ENCODE data around the gene INO80C.
"Not testable (repeated sequence)": the region's sequence is repeated elsewhere in the genome, so short reads cannot be mapped to it uniquely, and the experiment has no call there.

Gene INO80C

GRCh38 chr18:35460736-35461161 is 37.0 kb downstream of the INO80C start:
- no peak for DNase-seq (ENCODE audit: low spot score)

- no peak for DNase-seq (ENCODE audit: low spot score)
These were observed 37.8 kb downstream of the INO80C start for GRCh38 chr18:35459997-35460396.

DNA sequence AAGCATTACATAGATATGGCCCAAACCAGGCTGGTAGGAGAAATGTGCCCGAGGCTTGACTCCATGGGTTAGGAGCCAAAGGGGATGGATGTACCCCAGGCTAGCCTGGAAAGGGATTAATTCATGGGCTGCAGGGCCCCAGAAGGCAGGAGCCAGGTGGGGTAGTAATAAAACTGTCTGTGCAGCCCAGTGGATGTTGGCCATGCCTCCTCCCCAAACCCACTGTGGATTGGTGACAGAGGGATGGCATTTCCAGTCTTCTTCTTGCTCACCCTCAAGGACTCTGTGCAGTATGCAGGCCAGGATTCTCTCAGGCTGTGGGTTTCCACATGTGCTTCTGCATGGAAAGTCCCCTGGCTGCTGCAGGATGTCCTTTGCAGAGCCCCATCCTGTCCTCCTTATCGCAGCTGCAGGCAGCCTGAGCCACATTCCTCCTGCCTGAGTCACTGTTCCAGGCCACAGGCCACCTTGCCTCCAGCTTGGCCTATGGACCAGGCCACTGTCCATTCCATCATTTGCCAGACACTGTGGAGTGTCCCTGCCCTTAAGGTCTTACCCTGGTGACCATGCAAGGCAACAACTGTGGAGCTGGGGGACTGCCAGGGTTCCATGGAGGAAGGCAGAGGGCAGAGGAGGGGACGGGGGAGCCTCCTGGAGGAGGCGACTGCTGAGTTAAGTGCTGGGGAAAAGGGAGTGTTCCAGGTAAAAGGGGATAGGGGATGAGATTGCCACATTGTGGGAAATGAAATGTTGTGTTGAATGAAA is 38.9 kb downstream of the INO80C start:
- DNase-seq (ENCODE audit: low spot score), result no peak

GRCh38 chr18:35458271-35458670 is 39.5 kb downstream of the INO80C start:
- no peak for DNase-seq (ENCODE audit: low spot score)

DNA sequence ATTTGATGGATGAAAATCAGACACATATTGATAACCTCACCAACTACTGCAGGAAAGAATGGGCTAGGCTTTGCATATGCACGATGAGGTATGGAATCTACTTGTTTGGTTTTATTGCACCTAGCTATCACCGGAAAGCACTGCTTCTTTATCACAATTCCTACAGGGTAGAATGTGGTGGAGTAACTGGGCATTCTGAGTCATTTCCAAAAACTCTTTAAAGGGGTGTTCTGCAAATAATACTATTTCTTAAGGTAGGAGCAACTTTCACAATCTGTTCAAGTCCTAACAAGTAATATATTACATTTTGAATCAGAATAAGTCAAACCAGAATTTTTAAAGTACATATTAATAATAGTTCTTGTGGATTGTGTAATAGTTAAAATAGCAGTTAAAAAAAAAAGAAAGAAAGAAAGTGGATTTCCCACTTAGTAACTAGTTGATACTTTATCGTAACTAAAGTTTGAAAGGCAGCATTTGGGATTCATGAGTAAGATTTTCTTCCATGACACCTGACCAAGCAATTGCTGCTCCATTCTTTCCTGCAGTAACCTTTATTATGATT is 40.5 kb downstream of the INO80C start:
- DNase-seq (ENCODE audit: low spot score), result no peak

DNA sequence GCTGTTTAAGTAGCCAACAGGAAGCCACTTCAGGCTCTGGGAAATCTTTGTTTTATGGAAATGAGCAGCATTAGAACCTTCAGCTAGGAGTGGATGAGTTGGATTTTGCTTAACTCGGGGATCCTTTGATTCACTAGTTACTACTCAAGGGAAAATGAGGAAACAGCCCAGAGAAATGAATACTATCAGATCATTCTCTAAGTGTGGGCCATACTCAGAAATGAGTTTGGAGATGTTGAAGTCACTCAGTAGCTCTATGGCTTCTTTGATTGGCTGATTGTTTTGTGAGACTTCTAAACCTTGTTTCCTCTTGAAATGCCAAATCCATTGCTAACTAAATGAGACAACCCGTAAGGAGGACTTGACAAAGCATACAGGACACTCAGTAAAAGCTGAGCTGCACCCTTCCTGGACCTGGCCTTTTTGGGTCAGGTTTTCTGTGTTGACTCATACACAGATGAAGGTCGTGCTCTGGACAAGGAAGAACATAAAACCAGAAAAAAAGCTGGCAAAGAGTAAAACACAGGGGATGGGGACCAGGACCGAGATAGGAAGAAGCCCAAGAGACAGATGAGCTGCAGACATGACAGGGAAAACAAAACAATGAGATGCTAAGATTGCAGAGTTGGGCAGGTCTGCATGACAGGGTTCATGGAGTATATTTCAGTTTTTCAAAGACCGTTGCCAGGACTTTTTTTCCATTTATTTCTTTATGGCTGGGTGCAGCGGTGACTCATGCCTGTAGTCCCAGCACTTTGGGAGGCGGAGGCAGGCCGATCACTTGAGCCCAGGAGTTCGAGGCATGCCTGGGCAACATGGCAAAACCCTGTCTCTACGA is 41.6 kb downstream of the INO80C start:
- DNase-seq (ENCODE audit: low spot score), result no peak

DNA sequence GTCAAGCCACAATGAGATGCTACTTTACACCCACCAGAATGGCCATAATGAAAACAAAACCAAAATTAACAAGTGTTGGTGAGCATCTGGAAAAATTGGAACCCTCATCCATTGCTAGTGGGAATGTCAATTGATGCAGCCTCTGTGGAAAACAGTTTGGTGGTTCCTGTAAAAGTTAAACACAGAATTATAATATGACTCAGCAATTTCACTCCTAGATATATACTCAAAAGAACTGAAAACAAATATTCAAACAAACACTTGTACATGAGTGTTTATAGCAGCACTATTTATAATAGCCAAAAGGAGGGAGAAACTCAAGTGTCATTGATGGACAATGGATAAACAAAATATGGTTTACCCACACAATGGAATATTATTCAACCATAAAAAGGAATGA is 43.0 kb downstream of the INO80C start:
- DNase-seq (ENCODE audit: low spot score), result no peak

DNA sequence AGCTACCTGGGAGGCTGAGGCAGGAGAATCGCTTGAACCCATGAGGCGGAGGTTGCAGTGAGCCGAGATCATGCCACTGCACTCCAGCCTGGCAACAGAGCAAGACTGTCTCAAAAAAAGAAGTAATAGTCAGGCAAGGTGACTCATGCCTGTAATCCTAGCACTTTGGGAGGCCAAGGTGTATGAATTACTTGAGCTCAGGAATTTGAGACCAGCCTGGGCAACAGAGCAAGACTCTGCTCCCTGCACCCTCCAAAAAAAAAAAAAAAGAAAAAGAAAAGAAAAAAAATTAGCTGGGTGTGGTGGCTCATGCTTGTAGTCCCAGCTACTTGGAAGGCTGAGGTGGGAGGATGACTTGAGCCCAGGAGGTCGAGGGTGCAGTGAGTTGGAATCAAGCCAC is 44.7 kb downstream of the INO80C start:
- not testable (repeated sequence) for DNase-seq (ENCODE audit: low spot score)

- no peak for DNase-seq (ENCODE audit: low spot score)
These were observed 45.8 kb downstream of the INO80C start for GRCh38 chr18:35451916-35452315.

GRCh38 chr18:35451032-35451431 is 46.7 kb downstream of the INO80C start:
- DNase-seq (ENCODE audit: low spot score), result no peak

DNA sequence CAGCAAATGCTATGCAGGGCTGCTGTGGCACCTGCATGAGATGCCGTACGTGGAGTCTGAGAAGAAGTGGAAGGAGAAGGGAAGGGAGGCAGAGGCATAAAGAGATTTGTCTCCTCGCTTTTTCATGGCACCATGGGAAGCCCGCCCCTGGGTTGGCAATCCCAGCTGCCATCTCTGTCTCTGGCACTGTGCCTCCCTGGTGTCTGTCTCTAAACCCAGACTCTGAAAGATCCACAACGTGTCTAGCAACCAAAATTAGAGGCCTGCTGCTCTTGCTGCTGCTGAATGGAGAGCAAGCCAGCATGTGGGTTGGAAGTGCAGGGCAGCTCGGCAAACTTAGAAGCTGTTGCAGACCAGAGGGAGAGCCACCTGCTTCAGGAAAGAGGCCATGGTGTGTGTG is 53.1 kb downstream of the INO80C start:
- DNase-seq (ENCODE audit: low spot score), result peak; percentile 12

DNA sequence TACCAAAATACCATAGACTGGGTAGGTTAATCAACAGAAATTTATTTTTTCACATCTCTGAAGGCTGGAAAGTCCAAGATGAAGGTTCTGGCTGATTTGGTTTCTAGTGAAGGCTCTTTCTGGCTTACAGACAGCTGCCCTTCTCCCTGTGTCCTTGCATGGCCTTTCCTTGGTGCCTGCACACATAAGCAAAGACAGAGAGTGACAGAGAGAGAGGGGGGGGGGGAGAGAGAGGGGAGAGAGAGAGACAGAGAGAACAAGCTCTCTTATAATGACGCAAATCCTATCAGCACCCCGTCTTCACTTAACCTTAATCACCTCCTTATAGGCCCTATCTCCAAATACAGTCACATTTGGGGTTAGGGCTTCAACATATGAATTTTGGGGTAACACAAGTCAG is 53.9 kb downstream of the INO80C start:
- no peak for DNase-seq (ENCODE audit: low spot score)

DNA sequence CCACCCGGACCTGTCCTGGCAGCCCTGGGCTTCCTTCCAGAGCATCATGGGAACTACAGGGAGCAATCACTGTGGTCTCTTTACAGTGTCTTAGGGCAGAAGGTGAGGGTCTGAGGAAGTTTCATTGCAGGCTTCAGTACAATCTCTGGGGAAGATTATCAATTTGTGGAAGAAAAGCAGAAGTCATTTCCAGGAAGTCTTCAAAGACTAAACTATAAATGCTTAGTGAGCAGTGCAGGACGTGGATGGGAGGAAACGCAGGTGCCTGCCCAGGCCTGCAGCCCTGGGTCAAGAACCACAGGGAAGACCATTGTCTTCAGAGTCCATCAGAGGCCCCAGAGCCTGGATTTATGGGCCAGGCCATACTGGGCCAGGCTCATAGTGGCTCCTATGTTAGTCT is 54.3 kb downstream of the INO80C start:
- no peak for DNase-seq (ENCODE audit: low spot score)

DNA sequence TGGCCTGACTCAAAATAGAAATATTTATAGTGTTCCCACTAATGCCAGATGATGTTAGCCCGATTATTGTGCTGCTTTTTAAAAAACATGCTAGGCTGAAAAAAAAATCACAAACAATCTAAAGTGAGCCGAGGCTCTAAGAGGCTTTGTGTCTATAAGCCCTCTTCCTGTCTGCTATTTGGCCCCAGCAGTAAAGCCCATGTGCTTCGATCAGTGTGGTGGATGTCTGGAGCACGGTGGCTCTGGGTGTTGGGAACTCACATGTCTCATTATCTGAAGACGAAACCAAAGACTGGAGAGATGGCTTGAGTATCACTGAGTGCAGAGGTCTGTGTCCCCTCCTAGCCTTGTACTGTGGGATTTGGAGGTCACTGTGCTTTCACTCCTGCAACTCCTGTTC is 55.1 kb downstream of the INO80C start:
- no peak for DNase-seq (ENCODE audit: low spot score)

GRCh38 chr18:35441857-35442595 is 55.7 kb downstream of the INO80C start:
- no peak for DNase-seq (ENCODE audit: low spot score)

DNA sequence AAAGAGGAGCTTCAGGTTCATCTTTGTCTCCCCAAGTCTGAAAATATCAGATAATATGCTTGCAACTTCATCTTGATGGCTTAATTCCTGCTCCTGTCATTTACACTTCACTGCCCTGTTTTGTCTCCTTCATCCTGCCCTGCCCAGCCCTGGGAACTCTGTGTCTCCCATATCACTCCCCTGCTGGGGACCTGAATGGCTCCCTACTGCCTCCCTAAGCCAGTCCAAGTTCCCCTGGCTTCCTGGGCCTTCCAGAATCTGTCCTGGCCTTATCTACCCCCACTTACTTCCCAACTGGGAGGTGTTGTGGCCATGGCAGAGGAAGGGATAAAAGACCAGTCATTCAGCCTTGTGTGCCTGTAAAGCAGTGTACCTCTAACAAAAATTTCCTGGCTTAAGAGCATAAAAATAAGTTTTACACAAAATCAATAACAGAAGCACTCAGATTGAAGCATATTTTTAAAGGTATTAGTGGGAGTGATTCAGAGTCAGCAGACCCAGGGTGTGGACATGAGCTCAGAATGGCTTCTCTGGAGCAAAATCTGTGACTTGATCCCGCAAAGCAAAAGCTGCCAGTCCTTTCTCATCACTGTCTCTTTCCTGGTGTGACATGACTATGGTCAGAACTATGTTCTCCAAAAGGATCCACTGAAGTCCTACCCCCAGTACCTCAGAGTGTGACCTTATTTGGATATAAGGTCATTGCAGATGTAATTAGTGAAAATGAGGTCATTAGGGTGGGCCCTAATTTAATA is 59.1 kb downstream of the INO80C start:
- DNase-seq (ENCODE audit: low spot score), result no peak

- no peak for DNase-seq (ENCODE audit: low spot score)
These were observed 59.9 kb downstream of the INO80C start for GRCh38 chr18:35437836-35438235.

- no peak for DNase-seq (ENCODE audit: low spot score)
These were observed 61.6 kb downstream of the INO80C start for GRCh38 chr18:35436076-35436649.

DNA sequence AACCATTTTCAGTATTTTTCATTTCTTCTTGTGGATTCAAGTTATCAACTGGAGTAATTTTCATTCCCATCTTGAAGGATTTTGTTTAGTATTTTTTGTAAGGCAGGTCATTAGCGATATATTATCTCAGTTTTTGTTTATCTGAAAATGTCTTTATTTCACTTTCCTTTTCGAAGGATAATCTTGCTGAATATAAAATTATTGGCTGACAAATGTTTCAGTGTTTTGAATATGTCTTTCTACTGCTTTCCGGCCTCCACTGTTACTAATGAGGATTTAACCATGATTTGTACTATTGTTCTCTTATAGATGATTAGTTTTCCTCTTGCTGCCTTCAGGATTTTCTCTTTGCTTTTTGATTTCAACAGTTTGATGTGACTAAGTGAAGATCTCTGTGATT is 62.4 kb downstream of the INO80C start:
- no peak for DNase-seq (ENCODE audit: low spot score)

- DNase-seq (ENCODE audit: low spot score), result no peak
These were observed 65.2 kb downstream of the INO80C start for GRCh38 chr18:35432565-35433001.

DNA sequence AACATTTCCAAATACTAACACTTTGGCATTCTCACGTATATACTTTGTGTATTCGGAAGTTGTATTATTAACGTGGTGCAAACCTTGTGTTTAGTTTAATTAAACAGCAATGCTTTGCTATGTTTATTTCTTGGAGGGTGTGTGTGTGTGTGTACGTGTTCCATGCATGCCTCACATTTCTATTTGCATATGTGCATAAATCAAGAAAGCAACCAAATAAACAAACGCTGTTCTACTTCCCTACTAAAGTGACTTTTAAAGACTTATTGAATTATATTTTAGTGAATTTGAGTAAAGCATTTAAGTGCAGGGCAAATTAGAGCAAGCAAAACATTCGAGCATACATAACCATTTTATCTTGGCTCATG is 66.4 kb downstream of the INO80C start:
- no peak for DNase-seq (ENCODE audit: low spot score)

All from cerebellar cortex (tissue), 1 donor.